GM23338 (cell line): ENCODE results near the gene CELF4. TPM values are rescaled to one million over a fixed set of nuclear protein-coding genes. Genes with fewer than 3 reads are reported as not detected.

ENCODE experiments used
- ATAC-seq: fragments of 200-7000 bp; cut with Tn5 transposase; 3 replicates; pipeline ENCODE4 v1.9.1; 2020
- DNase-seq: peaks from one replicate; pipeline ENCODE4 v3.0.0-alpha.2; 2015; ENCODE audit warnings: low spot score
- H2AFZ ChIP-seq: fragments of 200-600 bp; sonication (generic); 2 replicates; pipeline ENCODE4 v1.8.0; 2016; ENCODE audit warnings: antibody characterized with exemption, mild to moderate bottlenecking, moderate library complexity
- H3F3A ChIP-seq: fragments of 200-600 bp; sonication (generic); replicated peaks from 2 replicates; pipeline ENCODE4 v1.8.0; 2017; ENCODE audit warnings: antibody characterized with exemption, mixed run types, low read depth
- H3K27ac ChIP-seq: fragments of 200-600 bp; sonication (generic); 2 replicates; pipeline ENCODE4 v1.6.1; 2016; ENCODE audit warnings: low read depth
- H3K27me3 ChIP-seq: fragments of 200-600 bp; sonication (generic); 2 replicates; pipeline ENCODE4 v1.8.0; 2016; ENCODE audit warnings: mild to moderate bottlenecking, mixed run types, moderate library complexity; ENCODE audit not compliant: insufficient read depth
- H3K36me3 ChIP-seq: fragments of 200-600 bp; sonication (generic); 2 replicates; pipeline ENCODE4 v1.8.0; 2016; ENCODE audit warnings: mild to moderate bottlenecking; ENCODE audit not compliant: insufficient read depth
- H3K4me1 ChIP-seq: fragments of 200-600 bp; sonication (generic); 2 replicates; pipeline ENCODE4 v1.8.0; 2016; ENCODE audit warnings: mild to moderate bottlenecking, moderate library complexity; ENCODE audit not compliant: insufficient read depth
- H3K4me2 ChIP-seq: fragments of 200-600 bp; sonication (generic); 2 replicates; pipeline ENCODE4 v1.7.1; 2017; ENCODE audit warnings: mixed run types
- H3K4me3 ChIP-seq: fragments of 200-600 bp; sonication (generic); 2 replicates; pipeline ENCODE4 v1.6.1; 2016; ENCODE audit warnings: mixed run types
- H3K79me2 ChIP-seq: fragments of 200-600 bp; sonication (generic); replicated peaks from 2 replicates; pipeline ENCODE4 v1.8.0; 2017; ENCODE audit warnings: mild to moderate bottlenecking; ENCODE audit not compliant: insufficient read depth
- H3K9me2 ChIP-seq: fragments of 200-600 bp; sonication (generic); 2 replicates; pipeline ENCODE4 v1.8.0; 2017; ENCODE audit not compliant: insufficient read depth
- H4K20me1 ChIP-seq: fragments of 200-600 bp; sonication (generic); replicated peaks from 2 replicates; pipeline ENCODE4 v1.8.0; 2017; ENCODE audit warnings: mild to moderate bottlenecking; ENCODE audit not compliant: insufficient read depth
- H3K27ac Mint-ChIP-seq: 2 replicates; pipeline ENCODE4 v1.8.0; 2020; ENCODE audit warnings: inconsistent platforms, mild to moderate bottlenecking, moderate library complexity, mixed read lengths
- H3K27me3 Mint-ChIP-seq: 3 replicates; pipeline ENCODE4 v1.8.0; 2022; ENCODE audit warnings: low read depth, mild to moderate bottlenecking, moderate library complexity, mixed read lengths, inconsistent platforms; ENCODE audit not compliant: insufficient read depth, poor library complexity
- H3K36me3 Mint-ChIP-seq: 3 replicates; pipeline ENCODE4 v1.8.0; 2021; ENCODE audit warnings: low read depth, mild to moderate bottlenecking, inconsistent platforms, moderate library complexity, mixed read lengths
- H3K4me1 Mint-ChIP-seq: 3 replicates; pipeline ENCODE4 v1.8.0; 2020; ENCODE audit warnings: mild to moderate bottlenecking, inconsistent platforms, mixed read lengths
- H3K4me3 Mint-ChIP-seq: 3 replicates; pipeline ENCODE4 v1.8.0; 2021; ENCODE audit warnings: moderate library complexity, mild to moderate bottlenecking, inconsistent platforms, mixed read lengths
- H3K9me3 Mint-ChIP-seq: 3 replicates; pipeline ENCODE4 v1.8.0; 2020; ENCODE audit warnings: moderate library complexity, mild to moderate bottlenecking, inconsistent platforms, mixed read lengths
- polyA plus RNA-seq: library from polyadenylated mRNA; unstranded; fragments of >200 nt; fragmentation: Nextera tagmentation; extraction: Ambion mirVana; gene quantifications from 2 replicates; pipeline ENCODE4 v1.2.1, GENCODE V29; 2016
- total RNA-seq: library from RNA; depleted of rRNA; stranded (reverse); fragments of >200 nt; shearing (Covaris generic); gene quantifications from 2 replicates; pipeline ENCODE4 v1.2.3, GENCODE V29; 2014
- TF ChIP-seq, protein P1 (sequence below): fragments of 250-450 bp; sonication (Bioruptor Pico); IDR thresholded peaks from 2 replicates; pipeline ENCODE4 v1.5.0; 2020; ENCODE audit warnings: mild to moderate bottlenecking, moderate library complexity
- TF ChIP-seq, protein P2 (sequence below): IDR thresholded peaks from one replicate; pipeline ENCODE4 v1.6.1; 2018; ENCODE audit warnings: antibody characterized with exemption; ENCODE audit not compliant: unreplicated experiment
- TF ChIP-seq, protein P3 (sequence below): IDR thresholded peaks from 2 replicates; pipeline ENCODE4 v1.6.1; 2016; ENCODE audit warnings: antibody characterized with exemption

Gene CELF4
- total and polyA plus RNA-seq, 2 experiments from 2014 or later = 2.6 to 6.7 TPM

DNA sequence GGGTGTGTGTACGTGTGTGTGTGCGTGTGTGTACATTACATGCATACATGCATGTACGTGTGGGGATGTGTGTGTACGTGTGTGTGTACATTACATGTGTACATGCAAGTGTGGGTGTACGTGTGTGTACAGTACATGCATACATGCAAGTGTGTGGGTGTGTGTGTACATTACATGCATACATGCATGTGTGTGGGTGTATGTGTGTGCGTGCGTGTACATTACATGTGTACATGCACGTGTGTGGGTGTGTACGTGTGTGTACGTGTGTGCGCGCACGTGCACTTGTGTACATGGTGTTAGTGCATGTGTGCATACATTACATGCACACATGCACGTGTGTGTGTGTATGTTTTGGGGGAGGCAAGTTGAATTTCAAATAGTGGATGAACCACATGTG, 300.6 kb downstream of the CELF4 start (continued):
- TF ChIP-seq, protein P1, sequence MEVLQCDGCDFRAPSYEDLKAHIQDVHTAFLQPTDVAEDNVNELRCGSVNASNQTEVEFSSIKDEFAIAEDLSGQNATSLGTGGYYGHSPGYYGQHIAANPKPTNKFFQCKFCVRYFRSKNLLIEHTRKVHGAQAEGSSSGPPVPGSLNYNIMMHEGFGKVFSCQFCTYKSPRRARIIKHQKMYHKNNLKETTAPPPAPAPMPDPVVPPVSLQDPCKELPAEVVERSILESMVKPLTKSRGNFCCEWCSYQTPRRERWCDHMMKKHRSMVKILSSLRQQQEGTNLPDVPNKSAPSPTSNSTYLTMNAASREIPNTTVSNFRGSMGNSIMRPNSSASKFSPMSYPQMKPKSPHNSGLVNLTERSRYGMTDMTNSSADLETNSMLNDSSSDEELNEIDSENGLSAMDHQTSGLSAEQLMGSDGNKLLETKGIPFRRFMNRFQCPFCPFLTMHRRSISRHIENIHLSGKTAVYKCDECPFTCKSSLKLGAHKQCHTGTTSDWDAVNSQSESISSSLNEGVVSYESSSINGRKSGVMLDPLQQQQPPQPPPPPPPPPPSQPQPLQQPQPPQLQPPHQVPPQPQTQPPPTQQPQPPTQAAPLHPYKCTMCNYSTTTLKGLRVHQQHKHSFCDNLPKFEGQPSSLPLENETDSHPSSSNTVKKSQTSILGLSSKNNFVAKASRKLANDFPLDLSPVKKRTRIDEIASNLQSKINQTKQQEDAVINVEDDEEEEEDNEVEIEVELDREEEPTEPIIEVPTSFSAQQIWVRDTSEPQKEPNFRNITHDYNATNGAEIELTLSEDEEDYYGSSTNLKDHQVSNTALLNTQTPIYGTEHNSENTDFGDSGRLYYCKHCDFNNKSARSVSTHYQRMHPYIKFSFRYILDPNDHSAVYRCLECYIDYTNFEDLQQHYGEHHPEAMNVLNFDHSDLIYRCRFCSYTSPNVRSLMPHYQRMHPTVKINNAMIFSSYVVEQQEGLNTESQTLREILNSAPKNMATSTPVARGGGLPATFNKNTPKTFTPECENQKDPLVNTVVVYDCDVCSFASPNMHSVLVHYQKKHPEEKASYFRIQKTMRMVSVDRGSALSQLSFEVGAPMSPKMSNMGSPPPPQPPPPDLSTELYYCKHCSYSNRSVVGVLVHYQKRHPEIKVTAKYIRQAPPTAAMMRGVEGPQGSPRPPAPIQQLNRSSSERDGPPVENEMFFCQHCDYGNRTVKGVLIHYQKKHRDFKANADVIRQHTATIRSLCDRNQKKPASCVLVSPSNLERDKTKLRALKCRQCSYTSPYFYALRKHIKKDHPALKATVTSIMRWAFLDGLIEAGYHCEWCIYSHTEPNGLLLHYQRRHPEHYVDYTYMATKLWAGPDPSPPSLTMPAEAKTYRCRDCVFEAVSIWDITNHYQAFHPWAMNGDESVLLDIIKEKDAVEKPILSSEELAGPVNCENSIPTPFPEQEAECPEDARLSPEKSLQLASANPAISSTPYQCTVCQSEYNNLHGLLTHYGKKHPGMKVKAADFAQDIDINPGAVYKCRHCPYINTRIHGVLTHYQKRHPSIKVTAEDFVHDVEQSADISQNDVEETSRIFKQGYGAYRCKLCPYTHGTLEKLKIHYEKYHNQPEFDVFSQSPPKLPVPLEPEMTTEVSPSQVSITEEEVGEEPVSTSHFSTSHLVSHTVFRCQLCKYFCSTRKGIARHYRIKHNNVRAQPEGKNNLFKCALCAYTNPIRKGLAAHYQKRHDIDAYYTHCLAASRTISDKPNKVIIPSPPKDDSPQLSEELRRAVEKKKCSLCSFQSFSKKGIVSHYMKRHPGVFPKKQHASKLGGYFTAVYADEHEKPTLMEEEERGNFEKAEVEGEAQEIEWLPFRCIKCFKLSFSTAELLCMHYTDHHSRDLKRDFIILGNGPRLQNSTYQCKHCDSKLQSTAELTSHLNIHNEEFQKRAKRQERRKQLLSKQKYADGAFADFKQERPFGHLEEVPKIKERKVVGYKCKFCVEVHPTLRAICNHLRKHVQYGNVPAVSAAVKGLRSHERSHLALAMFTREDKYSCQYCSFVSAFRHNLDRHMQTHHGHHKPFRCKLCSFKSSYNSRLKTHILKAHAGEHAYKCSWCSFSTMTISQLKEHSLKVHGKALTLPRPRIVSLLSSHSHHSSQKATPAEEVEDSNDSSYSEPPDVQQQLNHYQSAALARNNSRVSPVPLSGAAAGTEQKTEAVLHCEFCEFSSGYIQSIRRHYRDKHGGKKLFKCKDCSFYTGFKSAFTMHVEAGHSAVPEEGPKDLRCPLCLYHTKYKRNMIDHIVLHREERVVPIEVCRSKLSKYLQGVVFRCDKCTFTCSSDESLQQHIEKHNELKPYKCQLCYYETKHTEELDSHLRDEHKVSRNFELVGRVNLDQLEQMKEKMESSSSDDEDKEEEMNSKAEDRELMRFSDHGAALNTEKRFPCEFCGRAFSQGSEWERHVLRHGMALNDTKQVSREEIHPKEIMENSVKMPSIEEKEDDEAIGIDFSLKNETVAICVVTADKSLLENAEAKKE (CRISPR knock-in tag) = no peak

DNA sequence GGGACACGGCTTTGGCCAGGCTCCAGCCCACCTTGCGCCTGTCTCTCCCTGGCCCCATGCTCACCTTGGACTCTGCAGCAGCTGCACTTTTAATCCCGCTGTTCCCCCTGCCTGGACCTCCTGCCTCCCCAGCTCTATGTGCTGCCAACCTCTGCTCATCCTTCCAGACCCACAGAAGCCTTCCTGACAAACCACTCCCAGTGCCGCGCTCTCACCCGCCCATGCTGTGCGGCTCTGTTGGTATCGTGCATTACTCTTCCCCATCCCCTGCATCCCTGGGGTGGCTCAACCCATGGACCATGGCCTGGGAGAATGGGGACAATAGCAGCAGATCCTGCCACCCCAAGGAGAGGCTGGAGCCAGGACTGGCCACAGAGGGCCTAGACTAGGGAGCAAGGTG, 303.6 kb downstream of the CELF4 start:
- no peak overlapping the region for H3K4me3 ChIP-seq
- Mint-ChIP-seq H3K36me3 (no peaks in the 10 kb centered on the region), H3K4me3 (no peak overlapping the region), H3K9me3 (no peaks in the 10 kb centered on the region; the same call in 2 of the 3 replicates), H3K27me3 (peaks cover 20% of the 10 kb centered on the region), H3K4me1 (no peaks in the 10 kb centered on the region), H3K27ac (no peak overlapping the region)
- TF ChIP-seq, protein P2, sequence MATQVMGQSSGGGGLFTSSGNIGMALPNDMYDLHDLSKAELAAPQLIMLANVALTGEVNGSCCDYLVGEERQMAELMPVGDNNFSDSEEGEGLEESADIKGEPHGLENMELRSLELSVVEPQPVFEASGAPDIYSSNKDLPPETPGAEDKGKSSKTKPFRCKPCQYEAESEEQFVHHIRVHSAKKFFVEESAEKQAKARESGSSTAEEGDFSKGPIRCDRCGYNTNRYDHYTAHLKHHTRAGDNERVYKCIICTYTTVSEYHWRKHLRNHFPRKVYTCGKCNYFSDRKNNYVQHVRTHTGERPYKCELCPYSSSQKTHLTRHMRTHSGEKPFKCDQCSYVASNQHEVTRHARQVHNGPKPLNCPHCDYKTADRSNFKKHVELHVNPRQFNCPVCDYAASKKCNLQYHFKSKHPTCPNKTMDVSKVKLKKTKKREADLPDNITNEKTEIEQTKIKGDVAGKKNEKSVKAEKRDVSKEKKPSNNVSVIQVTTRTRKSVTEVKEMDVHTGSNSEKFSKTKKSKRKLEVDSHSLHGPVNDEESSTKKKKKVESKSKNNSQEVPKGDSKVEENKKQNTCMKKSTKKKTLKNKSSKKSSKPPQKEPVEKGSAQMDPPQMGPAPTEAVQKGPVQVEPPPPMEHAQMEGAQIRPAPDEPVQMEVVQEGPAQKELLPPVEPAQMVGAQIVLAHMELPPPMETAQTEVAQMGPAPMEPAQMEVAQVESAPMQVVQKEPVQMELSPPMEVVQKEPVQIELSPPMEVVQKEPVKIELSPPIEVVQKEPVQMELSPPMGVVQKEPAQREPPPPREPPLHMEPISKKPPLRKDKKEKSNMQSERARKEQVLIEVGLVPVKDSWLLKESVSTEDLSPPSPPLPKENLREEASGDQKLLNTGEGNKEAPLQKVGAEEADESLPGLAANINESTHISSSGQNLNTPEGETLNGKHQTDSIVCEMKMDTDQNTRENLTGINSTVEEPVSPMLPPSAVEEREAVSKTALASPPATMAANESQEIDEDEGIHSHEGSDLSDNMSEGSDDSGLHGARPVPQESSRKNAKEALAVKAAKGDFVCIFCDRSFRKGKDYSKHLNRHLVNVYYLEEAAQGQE = no peak
- TF ChIP-seq, protein P3, sequence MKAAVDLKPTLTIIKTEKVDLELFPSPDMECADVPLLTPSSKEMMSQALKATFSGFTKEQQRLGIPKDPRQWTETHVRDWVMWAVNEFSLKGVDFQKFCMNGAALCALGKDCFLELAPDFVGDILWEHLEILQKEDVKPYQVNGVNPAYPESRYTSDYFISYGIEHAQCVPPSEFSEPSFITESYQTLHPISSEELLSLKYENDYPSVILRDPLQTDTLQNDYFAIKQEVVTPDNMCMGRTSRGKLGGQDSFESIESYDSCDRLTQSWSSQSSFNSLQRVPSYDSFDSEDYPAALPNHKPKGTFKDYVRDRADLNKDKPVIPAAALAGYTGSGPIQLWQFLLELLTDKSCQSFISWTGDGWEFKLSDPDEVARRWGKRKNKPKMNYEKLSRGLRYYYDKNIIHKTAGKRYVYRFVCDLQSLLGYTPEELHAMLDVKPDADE = no peak
- no peak overlapping the region for H3K27ac ChIP-seq
- H4K20me1 ChIP-seq = no peaks in the 10 kb centered on the region
- H3K27me3 ChIP-seq = no peaks in the 10 kb centered on the region; the same call in 1 of the 2 replicates
- ATAC-seq (no peak), DNase-seq (no peak)
- no peaks in the 10 kb centered on the region for H3K4me1 ChIP-seq
- H3K9me2 ChIP-seq = no peaks in the 10 kb centered on the region
- H3K36me3 ChIP-seq = no peaks in the 10 kb centered on the region
- no peaks in the 10 kb centered on the region for H3F3A ChIP-seq
- no peaks in the 10 kb centered on the region for H3K79me2 ChIP-seq
- H2AFZ ChIP-seq = no peak overlapping the region
- H3K4me2 ChIP-seq = no peak overlapping the region
